Nucleus accumbens (tissue), 56 donors: ENCODE data around the gene MAP4.
A peak's percentile ranks its signal among the peaks of the same experiment; 100 is the strongest.

Experiments
- DNase-seq, 56 donors: peaks; one replicate each; lab custom pipeline; 2025; lab: John Stamatoyannopoulos, UW

Gene MAP4

DNA sequence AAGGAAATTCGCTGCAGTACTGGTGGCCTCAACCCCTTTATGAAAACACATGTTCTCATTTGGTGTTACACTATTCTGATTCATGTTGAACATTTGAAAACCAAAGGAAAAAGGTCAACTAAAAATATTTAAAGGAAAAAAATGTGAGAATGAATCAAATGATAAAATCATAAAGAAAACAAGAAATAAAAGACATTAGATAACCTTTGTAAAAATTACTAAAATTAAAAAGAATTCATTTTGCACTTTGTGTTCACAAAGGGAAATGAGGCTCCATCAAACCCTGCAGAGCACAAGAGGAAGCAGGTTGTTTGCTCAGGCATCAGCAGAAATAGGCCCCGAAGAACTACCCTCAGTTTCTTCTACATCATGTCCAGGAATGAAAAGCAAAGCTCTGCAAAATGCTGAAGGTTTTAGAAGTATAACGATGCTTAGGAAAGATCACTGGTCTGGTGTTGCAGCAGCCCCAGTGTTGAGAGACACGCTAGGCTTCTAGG, 41.2 kb downstream of the MAP4 start:
- no peak for DNase-seq

DNA sequence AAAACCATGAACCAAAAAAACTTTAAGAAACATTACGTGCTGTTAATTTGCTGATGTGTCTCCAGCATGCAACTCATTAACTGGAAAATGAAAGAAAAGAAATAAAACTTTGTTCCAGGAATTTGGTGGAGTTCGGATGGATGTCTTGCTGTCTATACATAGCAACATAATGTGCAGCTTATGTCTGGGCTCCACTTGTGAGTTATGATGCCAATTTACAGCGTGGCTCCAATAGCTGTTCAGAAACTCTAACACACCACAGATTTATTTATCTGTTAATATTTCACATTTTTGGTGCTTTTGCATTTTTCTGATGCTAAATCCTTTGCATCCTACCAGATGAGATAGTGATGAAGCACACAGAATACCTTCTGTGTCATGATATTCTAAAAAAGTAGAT, 45.1 kb downstream of the MAP4 start:
- no peak for DNase-seq

DNA sequence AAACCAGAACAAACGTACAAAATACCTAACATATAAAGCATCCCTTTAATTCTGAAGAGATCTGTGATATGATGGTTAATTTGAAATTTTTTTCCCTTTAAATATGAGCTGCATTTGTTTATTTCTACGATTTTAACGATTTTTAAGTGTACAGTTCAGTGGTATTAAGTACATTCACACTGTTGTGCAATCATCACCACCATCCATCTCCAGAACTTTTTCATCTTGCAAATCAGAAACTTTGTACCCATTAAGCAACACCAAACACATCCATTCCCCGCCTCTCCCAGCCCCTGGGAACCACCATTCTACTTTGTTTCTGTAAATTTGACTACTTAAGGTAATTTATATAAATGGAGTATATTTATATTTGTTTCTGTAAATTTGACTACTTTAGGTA, 51.5 kb downstream of the MAP4 start:
- DNase-seq = no peak

DNA sequence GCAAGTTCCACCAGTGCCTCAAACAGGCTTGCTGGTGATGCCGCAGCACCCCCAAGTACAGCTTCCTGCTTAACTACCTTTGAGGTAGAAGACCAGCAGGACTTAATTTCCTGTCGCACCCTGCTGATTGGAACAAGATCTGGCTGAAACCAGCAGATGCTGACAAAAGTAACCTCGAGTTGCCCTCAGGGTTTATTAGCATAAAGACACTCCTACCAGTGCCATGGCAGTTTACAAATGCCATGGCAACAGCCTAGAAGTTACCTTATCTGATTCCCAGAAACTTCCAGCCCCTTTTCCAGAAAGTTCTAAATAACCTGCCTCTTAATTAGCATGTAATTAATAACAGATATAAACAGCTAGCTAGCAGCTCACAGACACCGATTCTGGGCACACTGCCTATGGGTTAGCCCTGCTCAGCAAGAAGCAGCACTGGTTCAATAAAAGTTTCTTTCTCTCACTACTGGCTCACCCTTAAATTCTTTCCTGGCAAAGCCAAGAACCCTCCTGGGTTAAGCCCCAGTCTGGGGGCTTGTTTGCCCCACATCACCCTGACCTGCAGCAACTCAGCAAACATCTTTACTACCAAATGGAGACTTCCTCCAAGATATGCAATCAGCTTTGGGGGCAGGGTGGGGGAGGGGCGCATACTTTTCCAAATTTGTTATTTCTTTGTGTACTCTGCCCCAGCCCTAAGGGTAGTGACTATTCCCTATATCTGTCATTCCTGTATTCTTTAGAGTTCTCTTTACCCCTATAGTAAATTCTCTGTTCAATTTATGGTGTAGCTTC, 54.2 kb downstream of the MAP4 start:
- DNase-seq = peak in 17 of 56 donors; percentile 3 to 44 (median 16)

DNA sequence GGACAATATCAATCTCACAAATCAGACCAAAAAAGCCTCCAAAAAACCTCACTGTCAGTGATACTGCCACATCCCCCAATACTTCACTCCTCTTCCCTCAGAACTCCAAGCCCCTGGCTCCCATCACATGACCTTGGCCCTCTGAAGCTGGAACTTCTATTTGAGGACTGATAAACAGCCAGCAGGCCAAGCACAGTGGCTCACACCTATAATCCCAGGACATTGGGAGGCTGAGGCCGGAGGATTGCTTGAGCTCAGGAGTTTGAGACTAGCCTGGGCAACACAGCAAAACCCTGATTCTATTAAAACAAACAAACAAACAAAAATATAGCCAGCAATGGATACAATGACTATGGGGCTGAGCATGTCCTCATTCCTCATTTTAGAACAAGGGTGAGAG, 55.2 kb downstream of the MAP4 start:
- DNase-seq = no peak

DNA sequence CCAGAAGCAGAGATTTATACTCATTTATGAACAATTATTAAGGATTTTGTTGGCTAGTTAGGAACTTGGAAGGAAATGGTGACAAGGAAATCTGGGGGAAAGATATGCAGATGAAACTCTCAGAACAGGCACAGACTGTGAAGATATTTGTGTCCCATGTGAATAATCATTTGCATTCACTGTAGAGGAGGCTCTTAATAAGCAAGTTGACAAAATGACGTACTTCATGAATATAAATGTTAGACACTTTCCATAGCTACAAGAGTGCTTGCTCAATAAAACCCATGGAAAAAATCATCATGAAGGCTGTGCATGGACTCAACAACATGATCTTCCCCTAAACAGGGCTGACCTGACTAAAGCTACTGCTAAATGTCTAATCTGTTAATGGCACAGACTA, 59.7 kb downstream of the MAP4 start:
- DNase-seq = no peak

DNA sequence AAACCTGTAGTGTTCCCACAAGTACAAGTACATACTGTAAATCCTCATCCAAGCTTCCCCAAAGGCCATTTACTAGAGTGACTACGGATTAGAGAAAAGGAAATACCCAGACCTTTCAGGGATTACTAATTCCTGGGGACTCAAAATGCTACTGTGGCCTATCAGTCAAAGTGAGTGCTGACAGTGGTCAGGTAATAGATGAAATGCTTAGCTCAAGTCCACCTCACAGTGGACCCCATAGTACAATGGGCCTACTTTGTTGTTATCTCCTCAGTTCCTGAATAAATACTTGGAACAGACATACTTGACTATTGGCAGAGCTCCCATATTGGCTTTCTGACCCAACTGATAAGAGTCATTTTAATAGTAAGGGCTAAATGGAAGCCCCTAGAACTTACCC, 61.6 kb downstream of the MAP4 start:
- DNase-seq = no peak

DNA sequence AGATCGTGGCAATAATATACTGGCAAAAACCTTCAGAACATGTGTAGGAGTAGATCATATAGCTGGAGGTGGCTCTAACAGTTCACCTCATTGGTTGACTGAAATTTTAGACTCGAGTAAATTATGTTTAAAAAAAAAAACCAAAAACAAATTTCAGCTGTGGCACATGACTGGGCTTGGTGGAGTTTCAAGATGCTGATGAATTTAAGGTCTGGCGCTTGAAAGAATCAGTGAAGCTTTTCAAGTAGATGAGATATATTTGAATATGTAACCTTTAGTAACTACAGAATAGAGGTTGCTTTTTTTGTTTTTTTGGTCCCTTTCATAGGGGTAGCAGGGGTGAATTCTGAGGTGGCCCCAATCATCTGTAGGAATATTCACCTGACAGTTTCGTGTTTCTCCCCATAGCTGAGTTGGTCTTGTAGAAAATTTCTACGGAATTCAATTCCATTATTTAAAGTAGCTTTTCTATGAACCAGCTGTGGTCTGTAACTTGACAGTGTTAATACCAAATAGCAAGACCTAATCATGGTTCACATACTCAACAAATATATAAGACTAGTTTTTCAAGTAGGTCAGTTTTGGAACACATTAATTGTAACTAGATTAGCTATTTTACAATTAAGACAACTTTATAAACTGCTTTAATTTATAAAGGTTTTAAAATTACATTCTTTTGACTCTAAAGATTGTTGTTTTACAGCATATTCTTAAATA, 65.6 kb downstream of the MAP4 start:
- no peak for DNase-seq

DNA sequence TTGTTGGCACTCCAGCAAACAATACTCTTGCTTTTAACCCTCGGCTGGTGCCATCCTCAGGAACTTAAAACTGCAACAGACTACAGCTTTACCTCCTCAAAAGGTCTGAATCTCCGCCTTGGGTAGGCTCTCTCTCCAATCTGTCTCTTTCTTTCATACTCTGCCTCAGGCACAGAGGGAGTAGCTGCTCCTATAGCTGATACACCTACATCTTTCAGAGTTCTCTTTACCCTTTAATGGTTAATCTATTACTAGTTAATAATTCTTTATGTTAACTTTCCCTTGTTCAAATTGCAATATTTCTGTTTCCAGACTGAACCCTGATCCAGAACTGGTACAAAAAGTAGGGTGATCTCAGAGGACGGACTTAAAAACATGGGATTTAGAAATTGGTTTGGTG, 66.2 kb downstream of the MAP4 start:
- DNase-seq = no peak

DNA sequence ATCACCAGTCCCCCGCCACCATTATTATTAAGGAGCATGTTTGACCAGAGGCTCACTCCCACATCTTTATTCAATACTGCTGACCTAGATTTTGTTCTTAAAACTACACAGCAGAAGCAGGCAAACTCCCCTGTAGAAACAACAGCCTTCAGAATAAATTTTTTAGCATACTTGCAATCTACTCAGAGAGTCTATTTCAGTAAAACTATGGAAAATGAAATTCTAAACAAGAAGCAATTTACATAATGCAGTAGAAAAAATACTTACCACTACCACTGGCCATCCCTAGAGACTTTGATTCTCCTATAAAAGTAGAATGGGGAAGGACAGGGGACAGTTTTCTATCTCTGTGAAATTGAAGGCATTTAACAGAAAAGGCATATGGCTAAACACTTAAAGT, 76.0 kb downstream of the MAP4 start:
- DNase-seq = no peak

DNA sequence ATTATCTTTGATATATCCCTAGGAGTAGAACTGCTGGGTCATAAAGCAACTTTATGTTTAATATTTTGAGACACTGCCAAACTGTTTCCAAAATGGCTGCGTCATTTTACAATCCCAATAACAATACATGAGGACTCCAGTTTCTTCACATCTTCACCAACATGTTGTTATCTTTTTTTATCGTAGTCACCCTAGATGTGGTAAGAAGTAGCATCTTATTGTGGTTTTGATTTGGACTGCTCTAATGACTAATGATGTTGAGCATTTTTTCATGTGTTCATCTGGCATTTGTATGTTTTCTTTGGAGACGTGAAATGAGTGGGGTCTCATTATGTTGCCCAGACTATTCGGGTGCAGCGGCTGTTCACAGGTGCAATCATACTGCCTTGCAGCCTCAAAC, 83.8 kb downstream of the MAP4 start:
- no peak for DNase-seq

DNA sequence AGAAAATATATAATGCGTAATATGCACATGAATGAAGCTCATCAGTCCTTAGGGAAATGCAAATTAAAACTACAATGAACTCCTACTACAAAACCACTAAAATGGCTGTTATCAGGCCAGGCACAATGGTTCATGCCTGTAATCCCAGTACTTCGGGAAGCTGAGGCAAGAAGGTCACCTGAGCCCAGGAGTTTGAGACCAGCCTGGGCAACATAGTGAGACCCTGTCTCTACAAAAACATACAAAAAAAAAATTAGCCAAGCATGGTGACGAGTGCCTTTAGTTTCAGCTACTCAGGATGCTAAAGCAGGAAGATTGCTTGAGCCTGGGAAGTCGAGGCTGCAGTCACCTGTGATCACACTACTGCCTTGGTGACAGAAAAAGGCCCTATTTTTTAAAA, 85.2 kb downstream of the MAP4 start:
- DNase-seq = no peak

DNA sequence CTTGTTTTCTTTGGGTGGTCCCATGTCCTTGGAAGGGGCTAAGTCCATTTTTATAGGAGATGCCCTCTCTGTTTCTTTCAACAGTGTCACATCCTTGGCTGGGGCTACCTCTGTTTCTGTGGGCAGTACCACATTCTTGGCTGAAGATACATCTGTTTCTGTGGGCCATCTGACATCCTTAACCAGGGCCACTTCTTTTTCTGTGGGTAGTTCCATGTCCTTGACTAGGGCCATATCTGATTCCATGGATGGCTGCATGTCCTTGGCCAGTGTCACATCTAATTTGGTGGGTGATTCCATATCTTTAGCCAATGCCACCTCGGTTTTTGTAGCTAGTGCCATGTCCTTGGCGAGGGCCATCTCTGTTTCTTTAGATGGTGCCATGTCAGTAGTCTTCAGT, 99.5 kb downstream of the MAP4 start:
- DNase-seq = no peak

DNA sequence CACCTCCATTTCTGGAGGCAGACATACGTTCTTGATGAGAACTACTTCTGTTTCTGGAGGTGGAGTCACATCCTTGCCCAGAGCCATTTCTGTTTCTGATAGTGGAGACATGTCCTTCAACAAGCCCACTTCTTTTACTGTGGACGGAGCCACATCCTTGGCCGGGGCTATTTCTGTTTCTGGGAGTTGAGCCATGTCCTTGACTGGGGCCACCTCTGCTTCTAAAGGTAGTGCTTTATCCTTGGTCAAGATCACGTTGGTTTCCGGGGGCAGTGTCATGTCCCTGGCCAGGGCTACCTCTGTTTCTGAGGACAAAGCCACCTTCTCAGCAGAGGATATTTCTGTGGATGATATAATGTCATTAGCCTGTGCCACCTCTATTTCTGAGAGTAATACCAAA, 100.0 kb downstream of the MAP4 start:
- no peak for DNase-seq

DNA sequence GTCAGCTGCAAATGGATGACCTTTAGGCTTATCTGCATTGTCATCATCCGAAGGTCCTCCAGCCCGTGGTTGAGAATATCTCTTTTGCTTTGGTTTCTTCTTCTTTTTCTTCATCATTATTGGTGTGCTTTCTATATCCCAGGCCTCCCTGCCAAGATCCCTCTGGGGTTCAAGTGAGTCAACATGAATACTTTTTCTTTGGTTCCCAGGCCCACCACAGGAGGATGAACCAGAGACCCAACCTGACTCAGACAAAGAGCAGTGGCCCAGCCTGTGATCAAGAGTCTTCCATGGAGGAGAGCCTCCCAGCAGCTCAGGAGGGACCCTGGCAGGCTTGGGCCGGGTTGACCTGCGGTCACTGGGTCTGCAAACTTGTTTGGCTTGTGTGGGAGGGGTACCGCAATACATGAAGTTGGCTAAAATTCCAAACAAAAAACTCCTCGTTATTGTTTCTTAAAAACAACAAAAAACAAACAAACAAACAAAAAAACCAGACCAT, 104.2 kb downstream of the MAP4 start:
- no peak for DNase-seq

DNA sequence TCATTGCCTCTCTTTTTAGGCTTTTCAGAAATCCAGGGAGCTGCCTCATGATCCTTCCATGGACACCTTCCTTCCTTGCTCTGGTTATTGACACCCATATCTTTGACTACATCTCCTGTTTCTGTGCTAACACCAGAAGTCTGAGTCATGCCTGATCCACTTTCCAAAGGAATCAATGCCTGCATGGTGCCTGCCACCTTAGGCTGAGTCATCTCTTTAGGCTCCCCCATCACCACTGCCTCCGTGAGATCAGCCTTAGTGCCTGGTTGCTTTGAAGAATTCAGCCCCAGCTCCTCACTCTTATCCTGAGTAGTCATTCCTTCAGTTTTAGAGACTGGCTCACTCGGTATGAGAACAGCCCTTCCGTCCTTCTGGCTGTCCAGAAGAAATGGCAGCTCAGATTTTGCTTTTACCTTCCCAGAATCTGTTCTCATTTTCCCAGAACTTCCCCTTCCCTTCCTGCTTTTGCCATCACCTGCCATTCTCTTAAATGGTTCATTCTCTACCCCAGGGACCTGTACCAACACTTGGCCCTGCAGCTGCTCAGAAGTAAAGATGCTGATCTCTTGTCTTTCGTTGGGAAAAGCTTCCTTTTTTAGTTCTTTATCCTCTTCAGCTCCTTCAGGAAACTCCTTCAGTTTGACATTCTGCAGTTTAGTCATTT, 105.3 kb downstream of the MAP4 start:
- peak in 22 of 56 donors; percentile 2 to 68 (median 22) for DNase-seq

DNA sequence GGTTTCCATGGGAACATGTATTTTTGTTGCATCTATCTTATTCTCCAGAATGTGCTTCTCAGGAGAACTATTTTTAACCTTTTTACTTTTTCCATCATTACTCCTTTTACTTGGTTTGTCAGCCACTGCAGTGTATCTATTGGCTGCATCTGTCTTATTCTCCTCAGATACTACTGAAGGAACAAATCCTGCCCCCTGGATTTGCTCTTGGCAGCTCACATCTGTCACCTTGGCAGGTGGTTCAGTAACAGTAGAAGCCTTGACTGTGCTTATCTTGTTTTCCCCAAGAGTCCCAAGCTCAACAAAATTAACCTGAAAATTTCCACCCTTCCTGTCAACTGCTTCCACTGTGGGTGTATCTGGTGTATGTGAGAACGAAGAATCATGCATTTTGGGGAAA, 106.0 kb downstream of the MAP4 start:
- DNase-seq = peak in 4 of 56 donors; percentile 11 to 24 (median 14)

DNA sequence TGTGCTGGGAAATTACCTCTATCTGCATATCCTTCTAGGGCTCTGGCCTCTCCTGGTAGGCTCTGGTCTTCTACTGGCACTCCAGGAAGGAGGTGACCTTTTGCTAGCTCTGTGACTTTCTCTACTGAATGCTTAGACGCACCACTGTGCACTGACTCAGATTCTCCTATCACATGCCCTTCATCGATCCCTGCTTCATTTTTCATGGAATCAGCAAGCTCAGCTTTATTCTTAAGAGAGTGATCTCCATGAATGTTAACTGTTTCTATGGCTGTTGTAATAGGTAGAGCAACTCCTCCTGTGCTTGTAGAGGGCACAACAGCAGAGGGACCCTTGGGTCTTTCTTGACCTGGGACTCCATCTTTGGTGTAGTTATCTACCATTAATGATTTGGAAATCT, 106.6 kb downstream of the MAP4 start:
- no peak for DNase-seq

DNA sequence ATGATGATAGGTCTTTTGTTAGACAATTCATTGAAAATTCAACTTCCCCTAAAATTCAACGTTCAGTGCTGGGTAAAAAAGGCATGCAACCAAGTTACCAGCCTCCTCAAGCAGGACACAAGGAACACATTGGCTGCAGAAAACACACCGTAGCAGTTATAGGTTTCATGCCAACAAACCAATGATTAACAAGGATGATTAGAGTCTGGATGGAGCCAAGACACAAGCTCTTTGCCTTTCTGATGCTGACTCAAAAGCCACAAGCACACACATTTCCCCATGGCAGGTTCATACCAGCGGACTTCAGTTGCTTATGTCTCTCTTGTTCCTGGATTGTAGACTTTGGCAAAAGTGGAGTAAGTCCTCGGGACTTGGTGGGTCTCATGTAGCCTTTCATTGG, 107.5 kb downstream of the MAP4 start:
- no peak for DNase-seq

DNA sequence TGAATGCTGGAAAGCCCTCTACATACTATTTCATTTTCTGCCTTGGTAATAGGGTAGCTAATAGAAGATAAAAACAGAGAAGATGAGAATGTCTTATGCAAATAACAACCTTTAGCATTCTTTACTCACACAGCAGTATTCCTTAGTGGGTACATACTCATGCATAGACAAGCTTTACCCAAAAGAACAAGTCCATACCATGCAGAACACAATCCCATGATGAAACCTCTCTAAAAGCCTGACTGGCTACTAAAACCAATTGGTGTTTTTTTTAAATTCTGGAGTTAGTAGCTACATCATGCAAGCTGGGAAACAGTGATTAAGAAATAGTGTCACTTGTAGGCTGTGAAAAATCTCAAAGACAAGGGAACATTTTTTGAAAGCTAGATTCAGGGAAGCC, 108.4 kb downstream of the MAP4 start:
- no peak for DNase-seq

DNA sequence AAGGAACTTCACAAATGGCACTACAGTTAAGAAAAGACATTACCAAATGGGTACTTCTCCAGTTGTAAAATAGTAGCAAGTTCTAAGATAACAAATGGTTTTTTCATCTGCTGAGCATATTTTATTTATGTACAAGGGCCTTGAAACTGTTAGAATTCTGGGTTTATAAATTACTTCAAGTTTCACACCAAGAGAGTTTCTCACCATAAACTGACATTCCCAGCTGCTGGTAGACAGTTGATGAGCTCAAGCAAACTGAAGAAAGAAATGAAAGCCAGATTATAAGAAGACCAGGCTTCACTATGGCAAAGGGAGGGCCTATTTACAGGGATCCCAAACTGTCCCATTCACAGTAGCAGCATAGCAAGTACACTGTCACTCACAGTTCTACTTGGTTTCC, 113.5 kb downstream of the MAP4 start:
- no peak for DNase-seq
